ENCODE data around the gene SNX9.
"Not testable (repeated sequence)": the region's sequence is repeated elsewhere in the genome, so short reads cannot be mapped to it uniquely, and the experiment has no call there.

The SNX9 gene

GRCh38 chr6:157892363-157892877 lies 69.4 kb downstream of the SNX9 start:
- ATAC-seq: peak; percentile 11
- peaks cover 42% of the 10 kb centered on the region for H3K4me1 Mint-ChIP-seq
- no peaks in the 10 kb centered on the region for H3K9me3 Mint-ChIP-seq
- H3K27ac Mint-ChIP-seq: peak overlapping the region; percentile 5
- no peak overlapping the region for H3K4me3 Mint-ChIP-seq
- no peaks in the 10 kb centered on the region for H3K27me3 Mint-ChIP-seq
- peaks cover 46% of the 10 kb centered on the region for H3K36me3 Mint-ChIP-seq (ENCODE audit: low read depth)
- no peak for DNase-seq

GRCh38 chr6:157893238-157893637 lies 70.2 kb downstream of the SNX9 start:
- Mint-ChIP-seq H3K9me3 (no peaks in the 10 kb centered on the region), H3K4me3 (no peak overlapping the region), H3K27me3 (no peaks in the 10 kb centered on the region), H3K4me1 (peaks cover 37% of the 10 kb centered on the region), H3K27ac (no peak overlapping the region), H3K36me3 (ENCODE audit: low read depth) (peaks cover 43% of the 10 kb centered on the region)
- ATAC-seq (peak; percentile 60), DNase-seq (no peak)

- no peaks in the 10 kb centered on the region for H3K9me3 Mint-ChIP-seq
- no peak for DNase-seq
- peaks cover 28% of the 10 kb centered on the region for H3K4me1 Mint-ChIP-seq
- no peaks in the 10 kb centered on the region for H3K27me3 Mint-ChIP-seq
- H3K36me3 Mint-ChIP-seq (ENCODE audit: low read depth): peaks cover 34% of the 10 kb centered on the region
- no peak overlapping the region for H3K4me3 Mint-ChIP-seq
- H3K27ac Mint-ChIP-seq: no peak overlapping the region
- no peak for ATAC-seq
Observed at GRCh38 chr6:157895585-157895984, 72.5 kb downstream of the SNX9 start.

- no peak for DNase-seq
- Mint-ChIP-seq H3K27me3 (no peaks in the 10 kb centered on the region), H3K4me3 (no peak overlapping the region), H3K4me1 (peaks cover 20% of the 10 kb centered on the region), H3K36me3 (ENCODE audit: low read depth) (peaks cover 31% of the 10 kb centered on the region), H3K9me3 (no peaks in the 10 kb centered on the region), H3K27ac (no peak overlapping the region)
- no peak for ATAC-seq
Observed at GRCh38 chr6:157896932-157897331, 73.9 kb downstream of the SNX9 start.

GRCh38 chr6:157898169-157898568 lies 75.1 kb downstream of the SNX9 start:
- DNase-seq (no peak), ATAC-seq (no peak)
- Mint-ChIP-seq H3K4me3 (no peak overlapping the region), H3K27me3 (no peaks in the 10 kb centered on the region), H3K27ac (peak overlapping the region; percentile 37), H3K9me3 (no peaks in the 10 kb centered on the region), H3K4me1 (peaks cover 7% of the 10 kb centered on the region), H3K36me3 (ENCODE audit: low read depth) (peaks cover 32% of the 10 kb centered on the region)

GRCh38 chr6:157898640-157899039 lies 75.6 kb downstream of the SNX9 start:
- DNase-seq (no peak), ATAC-seq (no peak)
- Mint-ChIP-seq H3K4me3 (no peak overlapping the region), H3K27me3 (no peaks in the 10 kb centered on the region), H3K4me1 (peaks cover 4% of the 10 kb centered on the region), H3K36me3 (ENCODE audit: low read depth) (peaks cover 33% of the 10 kb centered on the region), H3K27ac (peak overlapping the region; percentile 37), H3K9me3 (no peaks in the 10 kb centered on the region)

- H3K4me1 Mint-ChIP-seq, ATAC-seq, H3K4me3 Mint-ChIP-seq, H3K27ac Mint-ChIP-seq, H3K27me3 Mint-ChIP-seq, H3K9me3 Mint-ChIP-seq, DNase-seq: not testable (repeated sequence)
- H3K36me3 Mint-ChIP-seq (ENCODE audit: low read depth): peaks cover 32% of the 10 kb centered on the region
Observed at GRCh38 chr6:157900262-157900661, 77.2 kb downstream of the SNX9 start.

- not testable (repeated sequence) for DNase-seq, H3K4me3 Mint-ChIP-seq, H3K27ac Mint-ChIP-seq, H3K27me3 Mint-ChIP-seq, H3K4me1 Mint-ChIP-seq, H3K9me3 Mint-ChIP-seq, ATAC-seq
- peaks cover 32% of the 10 kb centered on the region for H3K36me3 Mint-ChIP-seq (ENCODE audit: low read depth)
Observed at GRCh38 chr6:157900751-157901150, 77.7 kb downstream of the SNX9 start.

GRCh38 chr6:157904999-157905398 lies 82.0 kb downstream of the SNX9 start:
- H3K4me3 Mint-ChIP-seq: no peak overlapping the region
- no peaks in the 10 kb centered on the region for H3K27me3 Mint-ChIP-seq
- ATAC-seq: no peak
- H3K27ac Mint-ChIP-seq: no peak overlapping the region
- H3K4me1 Mint-ChIP-seq: peaks cover 25% of the 10 kb centered on the region
- no peak for DNase-seq
- peaks cover 51% of the 10 kb centered on the region for H3K36me3 Mint-ChIP-seq (ENCODE audit: low read depth)
- no peaks in the 10 kb centered on the region for H3K9me3 Mint-ChIP-seq

GRCh38 chr6:157905590-157906342 lies 82.7 kb downstream of the SNX9 start:
- Mint-ChIP-seq H3K27ac (no peak overlapping the region), H3K4me1 (peaks cover 25% of the 10 kb centered on the region), H3K36me3 (ENCODE audit: low read depth) (peaks cover 55% of the 10 kb centered on the region), H3K27me3 (no peaks in the 10 kb centered on the region), H3K4me3 (no peak overlapping the region), H3K9me3 (no peaks in the 10 kb centered on the region)
- no peak for ATAC-seq
- DNase-seq: no peak

- H3K4me3 Mint-ChIP-seq: no peak overlapping the region
- DNase-seq: no peak
- no peak for ATAC-seq
- H3K36me3 Mint-ChIP-seq (ENCODE audit: low read depth): peaks cover 57% of the 10 kb centered on the region
- H3K9me3 Mint-ChIP-seq: no peaks in the 10 kb centered on the region
- peaks cover 25% of the 10 kb centered on the region for H3K4me1 Mint-ChIP-seq
- H3K27me3 Mint-ChIP-seq: no peaks in the 10 kb centered on the region
- no peak overlapping the region for H3K27ac Mint-ChIP-seq
Observed at GRCh38 chr6:157906537-157907061, 83.6 kb downstream of the SNX9 start.

- DNase-seq (no peak), ATAC-seq (no peak)
- Mint-ChIP-seq H3K4me3 (no peak overlapping the region), H3K27me3 (no peaks in the 10 kb centered on the region), H3K4me1 (peaks cover 25% of the 10 kb centered on the region), H3K9me3 (no peaks in the 10 kb centered on the region), H3K36me3 (ENCODE audit: low read depth) (peaks cover 63% of the 10 kb centered on the region), H3K27ac (no peak overlapping the region)
Observed at GRCh38 chr6:157907651-157908050, 84.6 kb downstream of the SNX9 start.

- Mint-ChIP-seq H3K27ac (peak overlapping the region; percentile 33), H3K9me3 (no peaks in the 10 kb centered on the region), H3K4me3 (no peak overlapping the region), H3K36me3 (ENCODE audit: low read depth) (peaks cover 57% of the 10 kb centered on the region), H3K27me3 (no peaks in the 10 kb centered on the region), H3K4me1 (peaks cover 25% of the 10 kb centered on the region)
- DNase-seq (no peak), ATAC-seq (peak; percentile 85)
Observed at GRCh38 chr6:157908369-157909281, 85.6 kb downstream of the SNX9 start.

- H3K27ac Mint-ChIP-seq: peak overlapping the region; percentile 33
- H3K36me3 Mint-ChIP-seq (ENCODE audit: low read depth): peaks cover 61% of the 10 kb centered on the region
- no peak for ATAC-seq
Observed at GRCh38 chr6:157909282-157909664, 86.2 kb downstream of the SNX9 start.

More at GRCh38 chr6:157909282-157909664, 86.2 kb downstream of the SNX9 start:
- no peaks in the 10 kb centered on the region for H3K9me3 Mint-ChIP-seq
- H3K4me3 Mint-ChIP-seq: no peak overlapping the region
- no peak for DNase-seq
- H3K27me3 Mint-ChIP-seq: no peaks in the 10 kb centered on the region
- H3K4me1 Mint-ChIP-seq: peaks cover 25% of the 10 kb centered on the region
